Uterine smooth muscle cell (primary cell): ENCODE measurements around the gene SP9. TPM values are rescaled to one million over a fixed set of nuclear protein-coding genes. Genes with fewer than 3 reads are reported as not detected.

Source experiments
- total RNA-seq: library from RNA; depleted of rRNA; stranded (reverse); fragments of >200 nt; gene quantifications from 2 replicates; pipeline ENCODE4 v1.2.3, GENCODE V29; 2014

SP9 gene
- total RNA-seq, result not detected in 2 replicates

DNA sequence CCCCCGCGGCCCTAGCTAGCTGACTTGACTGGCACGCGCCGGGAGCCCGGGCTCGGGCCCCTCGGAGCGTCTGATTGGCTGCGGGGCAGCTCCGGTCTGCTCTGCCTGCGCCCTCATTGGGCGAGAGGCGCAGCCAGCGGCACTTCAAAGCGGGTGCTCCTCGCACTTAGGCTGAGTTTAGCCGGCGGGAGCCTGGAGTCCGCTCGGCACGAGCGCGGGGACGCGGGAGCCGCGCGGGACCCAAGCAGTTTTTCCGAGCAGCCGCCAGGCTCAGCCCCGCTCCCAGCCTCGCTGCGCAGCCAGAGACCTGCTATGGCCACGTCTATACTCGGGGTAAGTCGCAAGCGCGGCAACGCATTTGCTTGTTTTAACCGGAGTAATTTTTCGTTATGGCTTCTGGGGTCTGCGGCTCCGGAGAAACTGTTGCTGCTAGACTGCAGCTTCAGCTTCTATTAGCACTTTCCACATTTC lies at the start of gene SP9:
TSS of gene SP9 (plus strand) at position 174 of the 471 bp plus-strand sequence. CDS start at position 313, 139 bp downstream.

Other genes with a start within 250 kb of the SP9 start
- gene OLA1, start 86.4 kb upstream of the SP9 start, total RNA-seq, result 103 and 124 TPM in 2 replicates
- gene SCRN3, start 60.8 kb downstream of the SP9 start, total RNA-seq, result 28.6 and 30.4 TPM in 2 replicates
- gene GPR155, start 152.1 kb downstream of the SP9 start, total RNA-seq, result 1.1 and 3.5 TPM in 2 replicates